Left kidney (tissue), 2 donors: Measurements from ENCODE around the gene RBP3. TPM values are rescaled to one million over a fixed set of nuclear protein-coding genes. Genes with fewer than 3 reads are reported as not detected.

Experiments used
- DNase-seq: peaks from one replicate; pipeline ENCODE4 v3.0.0-alpha.2; 2013
- polyA plus RNA-seq: library from polyadenylated mRNA; unstranded; fragments of 120-200 nt; gene quantifications from one replicate; pipeline ENCODE4 v1.2.1, GENCODE V29; 2013; ENCODE audit not compliant: insufficient read length

The RBP3 gene
- polyA plus RNA-seq, 1 donor, result 0.10 TPM

DNA sequence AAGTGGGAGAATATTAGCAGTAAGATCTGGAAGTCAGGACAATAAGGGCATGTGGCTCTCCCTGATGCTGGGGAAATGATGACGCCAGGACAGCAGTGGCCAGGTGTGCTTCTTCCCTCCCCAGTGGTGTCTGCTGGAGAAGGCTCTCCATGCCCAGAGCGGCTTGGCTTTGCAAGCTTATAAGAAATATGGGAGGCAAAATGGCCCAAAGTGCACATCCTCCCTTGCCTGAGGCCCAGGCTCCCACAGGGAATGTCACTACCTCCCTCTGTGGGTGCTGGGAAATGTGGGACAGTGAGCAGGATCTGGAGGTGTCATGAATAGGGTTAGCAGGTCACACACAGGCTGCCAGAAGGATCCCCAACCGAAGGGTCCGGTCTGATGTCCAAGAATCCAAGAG is 53.0 kb downstream of the RBP3 start:
- DNase-seq, result no peak

DNA sequence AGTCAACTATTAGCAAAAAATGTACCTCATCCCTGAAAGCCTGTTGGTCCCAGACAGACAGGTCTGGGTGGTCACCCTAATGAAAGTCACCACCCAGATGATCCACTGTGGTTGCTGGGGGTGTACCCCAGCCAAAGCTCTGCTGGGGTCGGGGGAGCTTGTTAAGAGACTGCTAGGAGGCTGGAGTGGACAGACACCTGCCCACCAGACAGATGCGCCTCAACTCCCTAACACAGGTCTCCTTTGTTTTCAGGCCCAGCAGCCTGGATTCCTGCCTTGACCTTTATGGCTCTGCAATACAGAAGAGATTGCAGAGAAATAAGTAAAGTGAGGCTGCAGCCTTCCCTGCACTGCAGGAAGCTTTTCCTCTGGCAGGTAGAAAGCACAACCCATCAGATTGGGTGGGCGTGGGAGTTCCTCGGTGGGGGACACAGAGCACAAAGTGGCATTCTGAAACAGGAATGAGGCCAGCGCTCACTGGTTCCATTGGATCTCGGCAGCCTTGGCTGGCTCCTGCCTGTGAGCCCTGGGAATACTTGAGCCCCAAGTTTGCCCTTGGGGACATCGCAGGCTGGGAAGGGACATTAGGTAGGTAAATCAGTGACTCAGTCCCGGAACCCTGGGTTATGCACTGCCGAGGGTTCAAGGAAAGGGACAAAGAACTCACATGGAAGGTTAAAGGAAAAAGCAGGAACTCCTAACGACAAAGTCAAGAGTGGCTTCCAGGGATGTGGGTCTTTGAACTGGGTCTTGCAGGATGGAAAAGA is 53.9 kb downstream of the RBP3 start:
- DNase-seq, result no peak

DNA sequence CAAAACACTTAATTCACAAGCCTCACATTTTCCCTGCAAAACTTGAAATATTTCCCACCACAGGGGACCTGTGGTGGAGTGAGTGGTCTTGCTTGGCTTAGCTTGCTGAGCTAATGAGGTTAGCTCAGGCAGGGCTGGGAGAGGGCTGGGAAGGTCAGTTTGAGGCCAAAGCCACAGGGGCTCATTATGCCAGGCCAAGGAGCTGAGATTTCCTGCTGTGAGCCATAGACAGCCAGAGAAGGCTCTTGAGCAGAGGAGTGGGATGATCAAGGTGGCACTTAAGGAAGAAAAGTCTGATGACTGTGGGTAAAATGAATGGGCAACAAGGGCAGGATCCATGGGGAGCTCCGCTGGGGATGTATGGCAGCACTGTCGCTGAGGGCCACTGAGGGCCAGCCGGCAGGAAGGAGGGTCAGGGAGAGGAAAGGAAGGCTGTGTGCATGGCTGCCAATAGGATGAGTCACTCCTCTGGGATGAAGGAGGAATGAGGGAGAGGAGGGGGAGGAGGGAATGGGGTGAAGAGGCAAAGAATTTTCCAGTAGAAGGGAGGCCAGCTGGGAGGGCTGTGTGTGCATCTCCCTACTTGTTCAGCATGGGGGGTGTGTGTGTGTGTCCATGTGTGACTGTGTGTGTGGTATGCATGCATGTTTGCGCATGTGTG is 54.6 kb downstream of the RBP3 start:
- DNase-seq, result peak; percentile 34

DNA sequence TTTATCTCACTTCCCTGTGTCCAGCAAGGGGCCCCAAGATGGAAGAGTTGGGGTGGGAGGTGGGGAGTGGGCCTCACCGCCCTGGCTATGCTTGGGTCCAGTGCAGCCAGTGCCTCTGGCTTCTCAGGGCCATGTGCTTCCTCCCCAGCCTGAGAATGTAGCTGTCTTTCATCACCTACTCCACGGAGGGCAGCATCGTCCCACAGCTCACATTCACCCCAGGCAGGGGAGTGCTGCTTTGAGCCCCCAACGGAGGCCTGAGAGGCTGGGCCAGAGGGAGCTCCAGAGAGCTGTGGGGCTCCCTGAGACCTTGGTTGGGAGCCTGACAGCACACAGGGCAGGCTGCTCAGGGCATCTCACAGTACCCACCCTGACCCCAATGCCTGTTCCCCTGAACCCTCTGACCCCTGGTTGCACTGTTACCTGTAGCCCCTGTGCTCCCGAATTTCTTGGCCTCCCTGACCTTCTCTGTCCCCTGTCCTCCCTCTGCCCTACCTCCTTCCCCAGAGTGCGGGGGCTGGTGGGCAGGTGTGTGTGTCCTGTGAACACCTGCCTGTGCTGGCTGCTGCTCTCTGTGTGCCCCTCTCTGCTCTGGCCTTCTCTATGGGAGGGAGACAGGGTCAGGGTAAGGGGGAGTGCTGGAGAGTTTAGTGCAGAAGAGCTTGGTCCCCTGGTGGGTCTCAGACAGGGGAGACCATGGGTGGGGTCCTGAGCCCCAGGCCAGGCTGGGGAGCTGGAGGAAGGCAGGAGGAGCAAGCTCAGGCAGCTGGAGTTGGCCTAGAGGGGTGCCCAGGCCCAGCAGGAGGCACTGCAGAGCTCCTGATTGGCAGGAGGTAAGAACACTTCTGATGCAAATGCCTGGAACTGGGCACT is 55.5 kb downstream of the RBP3 start:
- DNase-seq, result no peak

DNA sequence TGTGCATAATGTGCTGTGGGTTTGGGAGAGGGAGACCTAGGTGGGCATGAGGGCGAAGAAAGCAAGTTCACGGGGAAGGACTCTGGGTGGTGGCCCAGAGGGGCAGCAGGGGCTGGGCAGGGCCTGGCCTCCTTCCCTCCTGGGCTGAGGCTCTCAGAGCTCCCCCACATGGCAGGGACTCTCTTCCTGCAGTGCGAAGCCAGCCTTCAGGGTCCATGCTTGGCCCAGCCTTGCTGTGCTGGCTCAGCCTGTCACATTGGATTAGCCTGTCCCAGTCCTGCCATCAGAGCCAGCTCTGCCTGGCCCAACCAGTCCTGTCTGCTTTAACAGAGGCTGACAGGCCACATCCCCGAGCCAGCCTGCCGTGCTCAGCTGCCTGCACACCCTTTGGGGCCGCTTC is 56.3 kb downstream of the RBP3 start:
- DNase-seq, result no peak

DNA sequence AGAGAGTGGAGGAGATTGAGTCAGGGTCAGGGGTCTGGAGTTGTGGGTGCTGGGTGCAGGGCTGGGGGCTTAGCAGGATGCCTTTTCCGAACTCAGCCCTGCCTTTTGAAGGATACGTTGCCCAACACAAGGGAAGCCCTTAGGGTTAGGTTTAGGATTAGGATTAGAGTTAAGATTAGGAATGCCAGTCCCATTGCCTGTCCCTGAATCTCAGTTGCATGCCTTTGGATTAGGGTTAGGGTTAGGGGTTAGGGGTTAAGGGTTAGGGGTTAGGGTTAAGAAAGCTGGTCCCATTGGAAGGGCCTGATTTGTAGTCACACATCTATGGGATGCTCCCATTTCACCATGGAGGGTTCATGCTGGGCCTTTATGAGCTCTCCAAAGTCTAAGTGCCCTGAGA is 56.8 kb downstream of the RBP3 start:
- DNase-seq, result no peak

DNA sequence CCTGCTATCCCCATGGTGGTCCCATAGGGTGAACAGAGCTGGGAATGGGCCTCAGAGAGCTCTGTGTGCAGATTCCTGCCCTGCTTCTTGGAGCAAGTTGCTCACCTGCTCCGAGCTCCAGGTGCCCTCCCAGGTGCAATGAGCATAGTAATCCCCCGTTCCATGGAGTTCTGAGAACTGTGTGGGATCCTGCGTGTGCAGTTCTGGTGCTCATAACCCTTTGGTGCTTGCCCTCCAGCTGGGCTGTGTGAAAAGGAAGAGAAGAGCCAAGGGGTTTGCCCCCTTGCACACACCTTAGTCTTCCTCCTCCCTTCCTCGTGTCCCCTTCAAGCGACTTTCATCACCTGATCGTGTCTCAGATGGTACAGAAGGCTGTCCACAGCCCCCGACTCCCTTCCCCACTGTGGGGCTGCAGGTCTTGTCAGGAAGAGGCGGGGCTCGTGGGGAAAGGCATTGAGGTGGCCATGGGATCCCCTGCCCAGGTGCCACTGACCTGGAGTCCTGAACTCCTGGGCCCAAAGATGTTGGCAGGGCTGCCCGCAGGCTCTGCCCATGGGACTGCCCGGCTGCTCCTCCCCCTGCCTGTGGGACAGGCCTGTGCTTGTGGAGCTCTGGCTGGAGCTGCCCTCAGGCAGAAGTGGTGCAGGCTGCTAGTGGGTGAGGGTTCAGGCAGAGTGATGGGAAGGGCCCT is 57.8 kb downstream of the RBP3 start:
- no peak for DNase-seq

DNA sequence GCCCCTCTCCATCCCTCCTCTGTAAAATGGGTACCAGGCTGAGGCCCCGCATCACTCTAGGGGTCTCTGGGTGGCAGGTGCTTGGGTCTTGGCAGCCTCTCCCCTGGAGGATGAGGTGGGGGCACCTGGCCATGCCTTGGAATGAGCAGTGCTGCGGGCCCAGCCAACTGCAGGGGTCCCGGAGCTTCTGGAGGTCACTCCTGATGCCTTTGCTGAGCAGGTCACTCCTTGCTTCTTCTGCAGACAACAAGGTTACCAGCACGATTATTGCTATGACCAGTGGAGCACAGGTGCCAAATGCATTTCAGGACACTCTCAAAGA is 58.3 kb downstream of the RBP3 start:
- DNase-seq, result no peak

DNA sequence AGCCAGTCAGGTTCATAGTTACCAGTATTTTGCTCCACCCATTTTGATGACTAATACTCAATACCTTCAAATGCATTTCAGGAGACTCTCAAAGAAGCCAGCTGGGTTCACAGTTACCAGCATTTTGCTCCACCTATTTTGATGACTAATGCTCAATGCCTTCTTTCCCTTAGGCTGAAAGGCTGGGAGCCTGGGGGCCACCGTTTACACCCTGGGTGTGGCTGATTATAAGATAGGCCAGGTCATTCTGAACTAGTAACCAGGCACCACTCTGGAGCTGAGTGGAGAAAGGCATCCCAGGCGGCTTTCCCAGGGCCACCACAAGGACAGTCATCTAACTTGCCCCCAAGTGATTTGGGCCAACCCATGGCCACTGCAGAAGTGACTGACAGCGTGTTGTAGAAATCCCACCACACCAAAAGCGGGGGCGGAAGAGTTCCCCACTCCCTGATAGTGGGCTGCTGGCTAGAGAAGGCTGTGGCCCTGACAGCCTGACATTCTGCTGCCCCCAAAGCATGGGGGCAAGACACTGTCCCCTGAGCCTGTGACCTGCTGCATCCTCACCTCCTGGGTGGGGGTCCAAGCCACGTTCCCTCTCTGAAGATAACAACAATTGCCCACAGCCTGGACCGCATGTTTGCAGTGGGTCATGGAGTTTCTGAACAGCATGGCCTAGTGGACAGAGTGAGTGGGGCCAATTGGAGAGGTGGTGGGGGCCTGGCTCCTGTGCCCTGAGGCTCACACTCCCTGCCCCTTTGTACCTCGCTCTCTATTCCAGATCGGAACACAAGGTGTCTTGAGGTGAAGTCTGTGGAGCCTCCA is 58.9 kb downstream of the RBP3 start:
- no peak for DNase-seq

Other genes with a start within 250 kb of the RBP3 start
- 1.6 TPM for gene GDF10, start 48.2 kb upstream of the RBP3 start, polyA plus RNA-seq
- not detected for gene GDF2, start 25.9 kb upstream of the RBP3 start, polyA plus RNA-seq
- gene ZNF488, start 35.9 kb downstream of the RBP3 start, polyA plus RNA-seq, result 5.8 TPM
- gene ANXA8, start 135.8 kb downstream of the RBP3 start, polyA plus RNA-seq, result 0.38 TPM
- 0.57 TPM for gene FAM25G, start 143.3 kb downstream of the RBP3 start, polyA plus RNA-seq
- gene AGAP9, start 175.3 kb downstream of the RBP3 start, polyA plus RNA-seq, result 63.4 TPM